Endometrial microvascular endothelial cells (primary cell): ENCODE results near the gene BMPER. TPM values are rescaled to one million over a fixed set of nuclear protein-coding genes. Genes with fewer than 3 reads are reported as not detected.

ENCODE experiments used
- in situ Hi-C: cut with HindIII; loops from 2 replicates; pipeline ENCODE4 v1.10.0; 2017; ENCODE audit warnings: low sequenced_read_pairs, low pct_unique_long_range_greater_than_20kb; ENCODE audit errors: inconsistent ontology term
- total RNA-seq: library from RNA; depleted of rRNA; stranded (reverse); fragments of >200 nt; gene quantifications from one replicate; pipeline ENCODE4 v1.2.3, GENCODE V29; 2015; ENCODE audit errors: inconsistent ontology term

Gene BMPER
- total RNA-seq, 1 donor from 2014 or later, result not detected

GRCh38 chr7:33886149-33886623 is 19.2 kb upstream of the BMPER start:
- in situ Hi-C loops, result no loop called here

- in situ Hi-C loops, result no loop called here
Observed at GRCh38 chr7:33887266-33887975, 17.9 kb upstream of the BMPER start.

- in situ Hi-C loops, result no loop called here
Observed at GRCh38 chr7:33888166-33888565, 17.2 kb upstream of the BMPER start.

GRCh38 chr7:33892945-33893344 is 12.4 kb upstream of the BMPER start:
- in situ Hi-C loops, result no loop called here

- in situ Hi-C loops, result no loop called here
Observed at GRCh38 chr7:33893377-33893776, 12.0 kb upstream of the BMPER start.

DNA sequence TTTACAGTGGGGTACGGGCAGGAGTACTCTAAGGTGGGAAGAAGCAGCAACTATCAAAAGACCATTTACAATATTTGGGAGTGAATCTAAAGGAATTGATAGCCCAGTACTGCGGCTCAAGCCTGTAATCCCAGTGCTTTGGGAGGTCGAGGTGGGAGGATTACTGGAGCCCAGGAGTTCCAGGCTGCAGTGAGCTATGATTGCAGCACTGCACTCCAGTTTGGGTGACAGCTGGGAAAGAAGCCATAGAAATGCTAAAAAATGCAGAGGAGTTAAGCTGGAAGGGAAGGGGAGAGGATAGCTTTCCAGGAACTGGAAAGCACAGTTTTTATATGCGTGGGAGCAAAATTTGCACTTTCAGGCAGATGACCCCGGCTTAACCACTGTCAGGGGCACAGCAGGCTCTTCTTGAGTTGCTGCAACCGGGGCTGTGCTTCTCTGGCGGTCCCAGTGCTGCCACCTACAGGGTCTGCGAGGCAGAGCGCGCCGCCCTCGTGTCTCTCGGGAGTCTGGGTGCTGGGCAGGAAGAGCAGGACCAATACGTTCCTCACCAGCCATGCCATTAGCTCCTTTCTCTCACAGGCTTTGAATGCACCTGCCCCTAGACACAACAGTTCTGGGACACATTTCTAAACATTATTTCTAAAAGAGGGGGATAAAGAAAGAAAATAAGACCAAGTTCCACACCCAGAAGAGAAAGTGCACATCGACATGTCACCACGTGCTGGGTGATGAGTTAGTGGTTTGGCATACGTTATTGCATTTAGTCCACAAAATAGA is 10.1 kb upstream of the BMPER start:
- in situ Hi-C loops, result no loop called here

GRCh38 chr7:33900501-33900900 is 4.8 kb upstream of the BMPER start:
- in situ Hi-C loops, result no loop called here

DNA sequence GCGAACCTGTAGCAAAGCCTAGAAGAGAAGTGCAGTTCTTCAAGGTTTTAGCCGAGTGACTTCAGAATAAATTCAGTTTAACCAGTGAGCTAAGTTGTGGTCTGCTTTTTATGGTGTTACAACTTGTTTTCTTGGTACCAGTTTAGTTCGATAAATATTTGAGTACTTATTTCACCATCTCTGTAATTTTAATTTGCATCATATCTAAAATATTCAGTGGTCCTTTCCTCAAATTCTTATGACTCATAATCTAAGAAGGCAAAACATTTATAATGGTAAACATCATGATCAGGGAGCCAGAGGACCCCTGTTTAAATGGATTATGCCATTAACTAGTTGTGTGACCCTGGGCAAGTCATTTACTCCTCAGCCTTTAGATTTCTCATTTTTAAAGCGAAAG is 4.1 kb upstream of the BMPER start:
- in situ Hi-C loops, result no loop called here

- in situ Hi-C loops, result no loop called here
Observed at GRCh38 chr7:33901847-33902246, 3.5 kb upstream of the BMPER start.

- in situ Hi-C loops, result no loop called here
Observed at GRCh38 chr7:33902746-33903145, 2.6 kb upstream of the BMPER start.

GRCh38 chr7:33903791-33904680 is 1.3 kb upstream of the BMPER start:
- in situ Hi-C loops, result no loop called here

GRCh38 chr7:33904681-33905388 is 504 bp upstream of the BMPER start:
- in situ Hi-C loops, result no loop called here

DNA sequence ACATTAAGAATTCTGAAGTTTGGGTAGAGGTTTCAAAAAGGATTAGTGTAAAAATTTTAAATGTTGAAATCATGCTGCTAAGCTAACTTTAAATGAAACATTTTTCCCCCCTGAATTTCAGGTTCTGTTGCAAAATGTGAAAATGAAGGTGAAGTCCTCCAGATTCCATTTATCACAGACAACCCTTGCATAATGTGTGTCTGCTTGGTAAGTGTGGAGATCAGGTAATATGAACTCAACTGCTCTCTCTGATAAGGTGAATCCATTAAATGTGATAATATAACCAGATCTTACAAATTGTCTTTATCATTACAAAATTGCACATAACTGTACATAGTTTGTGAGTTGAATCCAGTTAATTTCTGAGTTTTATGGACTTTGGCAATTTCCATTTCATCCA is 1.4 kb downstream of the BMPER start:
- in situ Hi-C loops, result no loop called here

DNA sequence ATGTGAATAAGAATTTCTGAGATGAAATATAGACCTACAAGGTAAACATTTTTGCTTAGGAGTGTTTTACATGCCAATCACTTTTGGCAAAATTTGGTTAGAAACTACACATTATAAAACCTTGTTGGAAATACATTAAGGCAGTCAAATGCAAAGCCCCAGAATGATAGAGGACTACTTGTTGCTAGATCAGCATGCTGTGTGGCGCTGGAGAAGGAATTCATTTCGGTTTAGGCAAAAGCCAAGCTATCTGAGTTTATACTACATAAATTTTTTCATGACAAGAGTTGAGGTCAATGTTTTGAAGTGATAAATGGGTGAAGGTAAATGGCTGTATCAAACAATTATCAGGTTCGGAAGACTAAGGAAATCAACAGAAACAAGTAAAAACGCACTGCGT is 2.3 kb downstream of the BMPER start:
- in situ Hi-C loops, result no loop called here

DNA sequence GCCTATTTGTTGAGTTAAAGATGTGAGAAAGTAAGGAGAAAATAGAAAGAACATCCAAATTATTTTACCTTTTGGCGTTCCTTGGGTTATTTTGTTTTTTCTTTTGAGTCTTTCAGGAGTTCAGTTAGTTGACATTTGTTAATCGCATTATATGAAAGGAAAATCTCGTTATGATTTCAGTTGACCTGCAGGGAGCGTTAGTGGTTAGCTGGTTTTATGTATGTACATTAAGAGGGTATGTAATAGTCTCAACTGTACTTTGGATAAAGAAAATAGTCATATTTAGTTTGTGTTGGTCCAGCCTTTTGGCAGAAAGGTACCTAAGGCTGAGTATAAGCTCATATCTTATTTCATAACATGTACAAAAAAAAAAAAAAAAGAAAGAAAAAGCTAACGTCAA is 4.0 kb downstream of the BMPER start:
- in situ Hi-C loops, result no loop called here

GRCh38 chr7:33909755-33910154 is 4.4 kb downstream of the BMPER start:
- in situ Hi-C loops, result no loop called here

GRCh38 chr7:33910756-33911155 is 5.4 kb downstream of the BMPER start:
- in situ Hi-C loops, result no loop called here

DNA sequence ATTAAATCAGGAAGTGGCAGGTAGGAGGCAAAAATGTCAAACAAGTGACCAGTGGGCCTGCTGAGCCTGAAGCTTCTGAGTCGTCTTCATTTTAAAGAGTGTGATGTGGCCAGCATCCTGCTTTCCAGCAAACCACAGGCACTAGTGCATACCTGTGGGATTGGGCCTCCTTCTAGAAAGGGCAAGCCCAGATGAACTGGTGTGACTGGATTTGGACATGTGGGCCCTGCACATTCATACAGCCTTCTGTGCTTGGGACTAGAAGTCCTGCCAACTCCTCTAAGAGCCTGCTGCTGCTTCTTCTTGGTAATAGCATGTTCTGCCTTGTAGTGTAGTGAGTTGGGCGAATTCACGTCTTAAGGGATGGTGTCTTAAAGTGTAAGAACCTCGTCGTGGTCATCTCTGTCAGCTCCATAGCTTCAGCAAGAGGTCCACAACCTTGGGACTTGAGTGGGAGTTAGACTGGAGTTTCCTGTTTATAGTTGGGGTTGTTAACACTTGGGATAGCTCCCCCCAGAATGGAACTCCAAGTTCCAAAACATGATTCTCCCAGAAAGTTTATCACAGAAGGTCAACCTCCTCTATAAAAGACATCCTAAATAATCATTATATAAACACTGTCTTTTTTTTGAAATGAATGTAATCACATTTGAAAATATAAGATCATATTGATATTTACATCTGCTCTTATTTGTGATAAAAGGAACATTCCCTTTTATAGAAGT is 11.2 kb downstream of the BMPER start:
- in situ Hi-C loops, result no loop called here
